Esophagus squamous epithelium (tissue), 4 donors: ENCODE data around the gene GJB3.

Experiments used
- CTCF ChIP-seq, 6 experiments: fragments of 450-650 bp in 4 of 6; fragments of 200-600 bp in 2 of 6; sonication (generic) in 2 of 6; IDR thresholded peaks; one replicate each; pipeline ENCODE4 v1.5.1; 2016 to 2019; ENCODE audit warnings: antibody characterized with exemption in 6 of 6, mild to moderate bottlenecking in 4 of 6, moderate library complexity in 4 of 6
- POLR2A ChIP-seq, 4 donors: fragments of 450-650 bp; IDR thresholded peaks; one replicate each; pipeline ENCODE4 v1.6.1; 2017; ENCODE audit warnings: antibody characterized with exemption in 4 of 4, mild to moderate bottlenecking in 4 of 4, moderate library complexity in 3 of 4

- no peak for TF ChIP-seq CTCF (IDR thresholded peaks at IDR 0.05)
- TF ChIP-seq POLR2A (IDR thresholded peaks at IDR 0.05): no peak
These were observed 44.6 kb downstream of the GJB3 start for GRCh38 chr1:34825455-34826091.
